Colonic mucosa (tissue), 4 donors: Measurements from ENCODE around the gene WDR55. TPM values are rescaled to one million over a fixed set of nuclear protein-coding genes. Genes with fewer than 3 reads are reported as not detected.
"Not testable (repeated sequence)": the region's sequence is repeated elsewhere in the genome, so short reads cannot be mapped to it uniquely, and the experiment has no call there.

ENCODE experiments used
- DNase-seq: peaks from one replicate; pipeline ENCODE4 v3.0.0-alpha.2; 2020
- H3K27ac ChIP-seq: fragments of 200-600 bp; one replicate; pipeline ENCODE4 v1.8.0; 2021
- H3K27me3 ChIP-seq: fragments of 200-600 bp; one replicate; pipeline ENCODE4 v1.8.0; 2021
- H3K36me3 ChIP-seq: fragments of 200-600 bp; one replicate; pipeline ENCODE4 v1.8.0; 2021
- H3K4me1 ChIP-seq: fragments of 200-600 bp; one replicate; pipeline ENCODE4 v1.8.0; 2021; ENCODE audit warnings: mild to moderate bottlenecking
- H3K4me3 ChIP-seq: fragments of 200-600 bp; one replicate; pipeline ENCODE4 v1.8.0; 2021
- H3K9ac ChIP-seq, 2 donors: one replicate each; pipeline ENCODE4 v1.7.0; 2013; ENCODE audit warnings: control low read depth in 2 of 2, low read depth in 2 of 2, low read length in 2 of 2
- H3K9me3 ChIP-seq: fragments of 200-600 bp; one replicate; pipeline ENCODE4 v1.8.0; 2021
- CTCF ChIP-seq: fragments of 200-600 bp; IDR thresholded peaks from one replicate; pipeline ENCODE4 v1.8.0; 2022; ENCODE audit warnings: antibody characterized with exemption, mild to moderate bottlenecking
- intact Hi-C: fragments of 100-400 bp; cut with DNase I; formaldehyde crosslinking; loops from one replicate; pipeline ENCODE4 v1.14.1; 2022
- total RNA-seq, 2 donors: library from RNA; stranded (reverse); fragmentation: NEBNext Ultra II Directional in 1 of 2; extraction: Animal tissue kit (Norgen Biotek cat#: 25700) in 1 of 2; gene quantifications; one replicate each; pipeline ENCODE4 v1.2.1, GENCODE V29; 2021
- donor health status: healthy.
- donor health status: DM: no; HTN: no; CAD: no.
- donor health status: DM: no; HTN: no; CAD: no.

WDR55 gene
- total RNA-seq, 2 donors from 2014 or later, result 28.7 to 47.8 TPM

- no peak for DNase-seq
- no peak for TF ChIP-seq CTCF
- Histone ChIP-seq H3K4me3 (no peak overlapping the region), H3K9me3 (no peaks in the 10 kb centered on the region), H3K4me1 (no peaks in the 10 kb centered on the region), H3K27ac (no peak overlapping the region), H3K36me3 (peaks cover 3% of the 10 kb centered on the region), H3K9ac (no peak overlapping the region), H3K27me3 (no peaks in the 10 kb centered on the region)
- intact Hi-C loops, result loop anchor here (10.0 kb wide), 1 partner anchor 163 kb away; the partner anchor contains the start of gene EIF4EBP3
Observed at GRCh38 chr5:140707812-140708211, 43.1 kb downstream of the WDR55 start.

GRCh38 chr5:140708787-140709186, 44.1 kb downstream of the WDR55 start:
- not testable (repeated sequence) for H3K4me1 ChIP-seq, DNase-seq, H3K4me3 ChIP-seq, H3K27me3 ChIP-seq, H3K9me3 ChIP-seq, H3K9ac ChIP-seq, H3K27ac ChIP-seq, H3K36me3 ChIP-seq
- intact Hi-C loops, result loop anchor here (10.0 kb wide), 1 partner anchor 164 kb away; the partner anchor contains the start of gene EIF4EBP3

- H3K9ac ChIP-seq, result peak overlapping the region; percentile 57 to 88
- H3K36me3 ChIP-seq, result no peaks in the 10 kb centered on the region
- no peaks in the 10 kb centered on the region for H3K4me1 ChIP-seq
- no peaks in the 10 kb centered on the region for H3K27me3 ChIP-seq
- TF ChIP-seq CTCF, result no peak
- peak overlapping the region; percentile 45 for H3K4me3 ChIP-seq
- peak overlapping the region; percentile 95 for H3K27ac ChIP-seq
- peak; percentile 92 for DNase-seq
- intact Hi-C loops, result loop anchor here (10.0 kb wide), 1 partner anchor 346 kb away; the partner anchor contains the start of gene SLC4A9
- no peaks in the 10 kb centered on the region for H3K9me3 ChIP-seq
Observed at GRCh38 chr5:140710899-140711552, 46.3 kb downstream of the WDR55 start.

GRCh38 chr5:140711794-140712193, 47.1 kb downstream of the WDR55 start:
- no peak for DNase-seq
- intact Hi-C loops, result loop anchor here (10.0 kb wide), 1 partner anchor 347 kb away; the partner anchor contains the start of gene SLC4A9
- no peaks in the 10 kb centered on the region for H3K4me1 ChIP-seq

GRCh38 chr5:140713562-140714094, 48.9 kb downstream of the WDR55 start:
- Histone ChIP-seq H3K27me3 (no peaks in the 10 kb centered on the region), H3K4me1 (no peaks in the 10 kb centered on the region), H3K9ac (no peak overlapping the region), H3K36me3 (no peaks in the 10 kb centered on the region), H3K4me3 (no peak overlapping the region), H3K27ac (no peak overlapping the region), H3K9me3 (no peaks in the 10 kb centered on the region)
- no peak for TF ChIP-seq CTCF
- DNase-seq, result no peak
- intact Hi-C loops, result loop anchor here (10.0 kb wide), 1 partner anchor 349 kb away; the partner anchor contains the start of gene SLC4A9

More at GRCh38 chr5:140711794-140712193, 47.1 kb downstream of the WDR55 start:
- Histone ChIP-seq H3K27ac (peak overlapping the region; percentile 95), H3K27me3 (no peaks in the 10 kb centered on the region), H3K4me3 (peak overlapping the region; percentile 45), H3K9ac (no peak overlapping the region), H3K36me3 (no peaks in the 10 kb centered on the region), H3K9me3 (no peaks in the 10 kb centered on the region)
- no peak for TF ChIP-seq CTCF

- not testable (repeated sequence) for H3K36me3 ChIP-seq, H3K27me3 ChIP-seq, H3K9ac ChIP-seq, DNase-seq, H3K9me3 ChIP-seq, H3K4me3 ChIP-seq, H3K27ac ChIP-seq, H3K4me1 ChIP-seq
- intact Hi-C loops, result loop anchor here (10.0 kb wide), 1 partner anchor 351 kb away; the partner anchor contains the start of gene SLC4A9
Observed at GRCh38 chr5:140716238-140716637, 51.5 kb downstream of the WDR55 start.
